Stimulated activated naive CD4-positive, alpha-beta T cell treated with Interleukin-2 at 50 U/mL for 16 hours (primary cell): ENCODE measurements around the gene ABCA2.
A peak's percentile ranks its signal among the peaks of the same experiment; 100 is the strongest.

ENCODE experiments used
- DNase-seq: peaks from one replicate; lab custom pipeline; 2025; lab: John Stamatoyannopoulos, UW

The ABCA2 gene

DNA sequence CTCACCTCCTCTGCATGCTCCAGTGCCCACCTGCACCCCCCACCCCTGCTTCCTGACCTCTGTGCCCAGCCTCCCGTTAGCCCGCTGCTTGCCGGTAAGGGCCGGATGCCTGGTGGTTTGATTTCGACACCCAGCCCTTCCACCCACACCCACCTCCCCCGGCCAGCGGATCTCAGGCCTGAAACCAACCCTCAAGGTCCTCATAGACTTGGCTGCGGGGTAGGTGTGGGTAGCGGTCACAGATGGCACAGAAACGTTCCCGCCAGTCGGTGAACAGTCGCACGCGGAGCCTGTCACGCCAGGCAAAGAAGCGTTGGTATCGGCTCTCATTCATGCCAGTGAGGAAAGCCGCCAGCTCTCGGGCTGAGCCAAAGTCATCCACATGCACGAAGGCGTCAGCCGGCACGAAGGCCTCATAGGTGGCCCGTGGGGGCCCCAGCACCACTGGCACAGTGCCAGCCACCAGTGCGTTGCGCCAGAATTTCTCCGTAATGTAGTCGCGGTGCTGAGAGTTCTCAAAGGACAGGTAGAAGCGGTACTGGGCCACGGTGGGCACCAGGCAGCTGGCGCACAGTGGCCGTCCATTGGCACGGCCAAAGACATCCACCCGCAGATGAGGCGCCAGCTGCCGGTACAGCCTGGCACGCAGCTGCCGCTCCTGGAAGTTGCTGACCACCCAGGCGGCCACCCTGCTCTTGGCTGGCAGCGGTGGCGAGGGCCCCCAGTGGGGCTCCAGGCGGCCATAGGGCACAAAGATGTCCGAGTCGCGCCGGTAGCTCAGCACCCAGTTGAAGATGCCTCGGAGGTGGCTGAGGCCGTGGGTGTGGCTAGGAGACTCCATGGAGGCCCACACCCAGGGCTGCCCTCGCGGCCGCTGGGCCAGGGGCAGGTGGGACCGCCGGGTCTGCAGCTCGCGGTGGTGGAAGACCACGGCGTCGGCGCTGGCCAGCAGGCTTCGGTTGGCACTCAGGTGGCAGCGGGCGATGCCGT lies 2.8 kb upstream of the ABCA2 start:
- peak; percentile 71 for DNase-seq

DNA sequence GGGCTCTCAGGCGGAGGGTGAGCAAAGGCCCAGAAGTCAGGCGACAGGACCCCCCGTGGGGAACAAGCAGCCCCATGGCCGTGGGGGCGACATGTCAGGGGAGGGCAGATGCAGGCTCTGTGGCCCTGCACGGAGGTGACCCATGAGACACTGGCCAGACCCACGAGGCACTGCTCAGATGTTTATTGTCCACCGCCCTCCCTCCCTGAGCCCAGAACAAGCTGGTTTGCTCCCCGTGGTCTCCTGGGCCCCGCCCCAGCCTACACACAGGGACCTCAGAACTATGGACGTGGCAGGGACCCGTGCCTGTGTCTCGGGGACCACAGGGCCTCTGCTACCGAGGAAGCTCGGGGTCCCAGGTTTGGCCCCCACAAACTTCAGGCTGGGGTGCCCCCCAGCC lies 2.0 kb upstream of the ABCA2 start:
- no peak for DNase-seq

DNA sequence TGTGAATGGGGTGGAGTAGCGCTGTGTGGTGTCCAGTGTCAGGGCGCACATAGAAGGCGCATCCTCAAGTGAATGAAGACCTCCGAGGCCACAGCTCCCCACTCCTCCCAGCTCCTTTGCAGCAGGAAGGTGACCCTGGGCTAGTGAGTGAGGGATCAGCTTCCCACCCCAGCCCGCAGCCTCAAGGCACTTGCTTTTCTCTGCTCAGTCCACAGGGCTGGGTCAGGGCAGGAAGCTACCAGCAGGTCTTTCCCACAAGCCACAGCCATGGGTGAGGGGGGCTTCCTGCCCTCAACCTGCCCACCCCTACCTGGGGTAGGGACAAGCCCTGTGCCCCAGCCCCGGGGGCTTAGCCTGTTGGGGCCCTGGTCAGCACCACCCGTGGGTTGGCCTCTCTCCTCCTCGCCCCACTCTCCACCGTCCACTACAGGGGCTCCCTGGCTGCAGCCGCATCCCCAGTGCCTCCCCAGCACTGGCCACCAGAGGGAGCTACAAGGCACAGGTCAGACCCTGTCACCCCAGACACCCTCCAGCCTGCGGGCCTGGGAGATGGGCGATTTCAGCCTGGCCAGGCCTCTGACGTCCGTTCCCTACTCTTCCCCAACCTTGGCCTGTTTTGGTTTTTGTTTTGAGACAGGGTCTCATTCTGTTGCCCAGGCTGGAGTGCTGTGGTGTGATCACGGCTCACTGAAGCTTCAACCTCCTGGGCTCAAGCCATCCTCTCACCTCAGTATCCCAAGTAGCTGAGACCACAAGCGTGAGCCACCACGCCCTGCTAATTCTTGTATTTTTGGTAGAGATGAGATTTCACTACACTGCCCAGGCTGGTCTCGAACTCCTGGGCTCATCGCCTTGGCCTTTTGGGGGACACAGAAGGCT lies 1.3 kb upstream of the ABCA2 start:
- peak; percentile 66 for DNase-seq

DNA sequence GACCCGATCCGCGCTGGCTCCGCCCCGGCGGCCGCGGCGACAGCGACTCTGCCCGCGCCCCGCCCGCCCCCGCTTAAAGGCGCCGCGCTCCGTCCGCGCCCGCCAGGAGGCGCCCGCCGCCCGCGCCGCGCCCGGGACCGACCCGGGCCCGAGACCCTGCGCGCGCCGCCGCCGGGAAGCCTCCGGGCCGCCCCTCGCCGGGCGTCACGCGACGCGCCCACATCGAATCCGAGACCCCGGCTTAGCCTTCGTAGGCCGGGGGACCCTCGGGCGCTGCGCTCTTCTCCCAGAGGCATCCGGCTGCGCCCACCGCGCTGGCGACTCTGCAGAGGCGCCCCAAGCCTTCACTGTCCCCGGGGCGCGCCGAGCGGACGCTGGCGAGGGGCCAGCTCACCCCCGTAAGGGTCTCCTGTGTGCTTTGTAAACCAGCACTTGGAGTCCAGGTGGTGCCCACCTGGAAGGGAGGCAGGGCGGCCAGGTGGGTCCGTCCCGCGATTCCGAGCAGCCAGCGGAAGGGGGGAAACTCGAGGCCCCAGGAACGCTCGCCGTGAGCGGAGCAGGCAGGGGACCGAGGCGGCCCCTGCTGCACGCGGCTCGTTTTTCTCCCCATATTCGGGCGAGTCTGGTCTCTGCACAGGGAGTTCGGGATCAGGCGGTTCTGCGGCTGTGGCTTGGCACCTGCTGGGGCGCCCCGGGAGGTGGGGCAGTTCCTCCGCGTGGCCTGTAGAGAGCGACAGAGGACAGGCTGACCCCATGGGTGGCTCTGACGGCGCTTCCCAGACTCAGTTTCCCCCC lies 423 bp upstream of the ABCA2 start:
- peak; percentile 59 for DNase-seq

DNA sequence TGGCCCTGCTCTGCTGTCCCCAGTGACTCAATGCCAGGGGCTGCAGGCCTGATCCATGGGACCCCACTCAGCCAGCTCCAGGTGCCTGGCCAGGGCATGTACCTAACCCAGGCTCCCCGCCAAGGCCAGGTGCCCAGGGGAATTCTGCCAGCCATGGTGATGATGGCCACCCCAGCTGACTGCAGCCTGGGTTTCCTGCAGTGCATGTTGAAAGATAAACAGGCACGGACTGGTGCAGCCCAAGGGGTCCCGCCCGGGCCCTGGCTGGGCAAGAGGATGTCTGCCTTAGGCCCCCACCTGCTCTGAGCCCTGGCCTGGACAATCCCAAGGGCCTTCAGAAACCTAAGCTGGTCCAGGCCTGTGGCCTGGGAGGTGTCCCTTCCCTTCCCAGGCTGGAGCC lies 1.2 kb downstream of the ABCA2 start:
- no peak for DNase-seq

DNA sequence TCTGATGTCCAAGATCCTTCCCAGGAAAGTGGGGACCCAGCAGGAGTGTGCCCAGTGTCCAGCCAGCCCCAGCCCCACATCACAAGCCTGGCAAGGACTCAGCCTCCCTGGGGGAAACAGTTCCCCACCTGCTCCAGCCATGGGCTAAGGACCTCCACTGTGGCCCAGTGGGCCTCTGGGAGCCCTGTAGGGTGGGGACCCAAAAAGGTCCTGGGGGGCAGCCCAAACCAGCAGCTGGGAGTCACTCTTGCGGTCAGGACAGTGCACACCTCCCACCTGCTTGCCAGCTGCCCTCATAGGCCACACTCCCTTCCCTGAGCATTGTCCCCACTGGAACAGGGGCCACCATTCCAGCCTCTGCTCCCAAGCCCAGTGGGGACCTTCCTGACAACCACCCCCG lies 1.7 kb downstream of the ABCA2 start:
- DNase-seq: no peak

DNA sequence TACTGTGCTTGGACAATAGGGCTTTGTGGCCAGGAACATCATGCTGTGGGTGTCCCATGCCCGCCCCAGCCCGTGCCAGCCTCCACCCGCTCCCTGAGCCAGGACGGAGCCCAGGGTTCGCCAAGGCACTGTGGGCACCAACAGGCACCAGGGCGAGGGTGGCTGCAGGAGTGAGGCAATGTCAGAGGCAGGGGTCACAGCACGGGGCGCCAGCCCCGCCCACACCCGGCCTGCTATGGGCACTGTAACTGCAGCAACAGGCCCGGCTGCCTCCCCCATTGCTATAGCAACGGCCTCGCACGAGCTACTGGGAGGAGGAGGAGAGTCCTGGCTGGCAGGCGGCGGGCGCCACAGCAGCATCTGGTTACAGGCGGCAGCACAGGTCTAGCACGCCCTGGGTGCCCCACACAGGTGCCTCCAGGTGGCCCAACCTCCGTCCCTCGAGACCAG lies 2.5 kb downstream of the ABCA2 start:
- no peak for DNase-seq

DNA sequence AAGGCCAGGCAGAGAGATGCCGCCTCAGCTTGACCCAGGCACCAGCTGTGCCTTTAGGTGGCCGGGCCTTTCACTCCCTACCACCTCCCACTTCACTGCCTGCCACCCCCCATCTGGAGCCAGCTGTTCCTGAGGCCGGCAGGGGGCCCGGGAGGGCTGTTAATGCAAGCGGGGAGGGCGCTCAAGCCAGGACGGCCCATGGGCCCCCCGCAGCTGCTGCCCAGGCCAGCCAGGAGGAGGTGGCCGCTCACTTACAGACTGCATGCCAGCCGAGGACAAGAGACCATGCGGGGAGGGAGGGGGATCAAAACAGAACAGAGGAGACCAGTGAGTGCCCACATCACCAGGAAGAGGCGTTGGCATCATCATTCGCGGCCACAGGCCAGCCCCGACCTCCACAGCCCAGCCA lies 4.5 kb downstream of the ABCA2 start:
- DNase-seq: no peak

DNA sequence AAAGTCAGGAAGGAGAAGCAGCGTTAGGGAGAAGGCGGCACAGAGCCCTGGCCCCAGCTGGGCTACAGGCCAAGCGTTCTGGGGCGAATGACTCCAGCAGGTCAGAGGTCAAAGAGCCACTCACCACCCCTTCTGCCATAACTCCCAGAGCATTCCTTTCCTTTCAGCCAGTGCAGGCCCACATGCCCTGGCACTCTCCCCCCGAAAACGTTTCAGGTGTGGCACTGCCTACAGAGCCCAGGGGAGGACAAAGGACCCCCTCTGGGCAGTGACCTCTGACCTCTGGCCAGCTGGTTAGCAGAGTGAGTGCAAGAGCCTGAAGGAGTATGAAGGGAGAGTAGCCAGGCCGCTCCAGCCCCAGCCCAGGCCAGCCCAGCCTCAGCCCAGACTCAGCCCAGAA lies 4.9 kb downstream of the ABCA2 start:
- DNase-seq: no peak

DNA sequence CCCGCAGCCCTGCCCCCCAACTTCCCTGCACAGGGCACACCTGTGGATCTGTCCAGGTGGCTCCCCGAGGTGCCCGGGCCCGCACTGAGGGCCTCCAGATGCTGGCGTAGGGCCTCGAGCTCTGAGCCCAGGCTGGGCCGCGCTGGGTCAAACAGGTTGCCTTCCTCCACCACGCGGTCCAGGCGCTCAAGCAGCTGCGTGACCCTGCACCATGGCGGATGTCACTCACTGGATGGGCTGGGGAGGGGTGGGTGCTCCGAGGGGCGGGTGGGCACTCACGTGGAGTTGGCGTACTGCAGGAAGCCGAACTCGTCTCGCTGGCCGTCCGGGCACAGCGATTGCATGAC lies 5.4 kb downstream of the ABCA2 start:
- no peak for DNase-seq

DNA sequence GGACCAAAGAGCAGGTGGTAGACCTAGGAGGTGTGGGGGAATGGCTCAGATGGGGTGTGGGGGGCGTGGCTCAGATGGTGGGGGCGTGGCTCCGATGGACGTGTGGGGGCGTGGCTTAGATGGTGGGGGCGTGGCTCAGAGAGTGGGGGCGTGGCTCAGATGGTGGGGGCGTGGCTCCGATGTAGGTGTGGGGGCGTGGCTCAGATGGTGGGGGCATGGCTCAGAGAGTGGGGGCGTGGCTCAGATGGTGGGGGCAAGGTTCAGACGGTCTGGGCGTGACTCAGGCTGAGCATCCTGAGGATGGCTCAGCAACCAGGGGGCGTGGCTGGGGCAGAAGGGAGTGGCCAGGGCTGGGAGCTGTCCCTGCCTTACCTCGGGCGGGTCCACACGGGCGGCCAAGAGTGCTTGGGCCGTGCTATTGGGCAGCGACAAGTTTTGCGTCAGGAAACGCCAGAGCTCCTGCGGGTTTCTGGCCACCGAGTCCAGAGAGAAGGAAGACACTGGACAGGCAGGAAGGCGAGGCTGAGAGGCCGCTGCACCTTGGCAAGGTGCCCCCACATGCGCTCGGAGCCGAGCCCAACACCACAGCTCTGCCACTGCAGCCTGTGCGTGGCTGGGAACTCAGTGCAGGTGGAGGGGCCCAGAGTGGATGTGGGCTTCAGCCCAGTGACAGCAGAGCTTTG lies 5.9 kb downstream of the ABCA2 start:
- peak; percentile 79 for DNase-seq

DNA sequence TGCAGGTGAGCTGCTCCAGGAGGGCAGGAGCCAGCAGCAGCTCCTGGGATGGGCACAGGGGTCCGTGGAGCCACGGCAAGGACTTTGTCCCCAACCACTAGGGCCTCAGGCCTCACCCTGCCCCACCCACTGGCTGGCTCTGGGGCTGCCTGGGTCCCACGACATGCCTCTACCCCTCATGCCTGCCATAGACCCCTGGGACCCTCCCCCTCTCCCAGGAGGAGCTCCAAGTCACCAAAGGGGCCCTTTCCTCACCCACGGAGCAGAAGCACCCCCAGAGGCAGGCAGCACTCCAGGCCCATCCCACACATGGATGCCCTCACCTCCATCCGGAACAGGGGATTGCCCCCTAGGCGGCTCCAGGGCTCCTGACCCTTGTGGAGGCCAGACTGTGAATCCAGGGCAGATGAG lies 6.5 kb downstream of the ABCA2 start:
- no peak for DNase-seq

DNA sequence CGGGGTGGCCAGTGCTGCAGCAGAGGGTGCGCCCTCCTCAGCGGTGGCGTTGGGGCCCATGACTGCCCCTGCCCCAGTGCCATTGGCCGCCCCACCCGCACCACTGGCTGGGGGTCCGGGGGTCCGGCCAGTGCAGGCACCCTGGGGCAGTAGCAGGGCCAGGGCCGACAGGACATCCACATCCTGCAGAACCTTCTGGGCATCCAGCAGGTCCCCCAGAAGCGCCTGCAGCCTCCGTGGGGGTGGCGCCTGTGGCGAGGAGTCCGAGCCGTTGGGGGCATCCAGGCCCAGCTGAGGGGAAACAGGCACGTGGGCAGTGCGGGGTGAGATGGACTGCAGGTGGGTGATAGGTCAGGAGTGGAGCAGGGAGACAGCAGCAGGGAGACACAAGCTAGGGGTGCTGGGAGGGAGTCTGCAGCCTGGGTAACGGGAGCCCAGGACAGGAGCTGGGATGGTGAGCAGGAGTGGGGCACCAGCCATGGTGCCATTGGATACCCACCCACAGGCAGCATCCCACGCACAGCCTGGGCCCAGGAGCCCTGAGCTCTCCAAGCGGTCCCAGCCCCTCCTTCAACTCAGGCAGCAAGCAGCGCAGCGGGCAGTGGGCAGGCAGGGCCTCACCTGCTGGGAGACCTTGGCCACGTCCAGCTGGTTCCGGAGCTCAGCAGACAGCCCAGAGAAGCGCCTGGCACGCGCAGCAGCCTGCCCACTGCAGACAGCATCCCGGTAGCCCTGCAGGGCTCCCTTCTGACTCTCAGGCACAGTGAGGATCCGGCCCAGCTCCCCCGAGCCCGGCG lies 7.1 kb downstream of the ABCA2 start:
- DNase-seq: no peak

DNA sequence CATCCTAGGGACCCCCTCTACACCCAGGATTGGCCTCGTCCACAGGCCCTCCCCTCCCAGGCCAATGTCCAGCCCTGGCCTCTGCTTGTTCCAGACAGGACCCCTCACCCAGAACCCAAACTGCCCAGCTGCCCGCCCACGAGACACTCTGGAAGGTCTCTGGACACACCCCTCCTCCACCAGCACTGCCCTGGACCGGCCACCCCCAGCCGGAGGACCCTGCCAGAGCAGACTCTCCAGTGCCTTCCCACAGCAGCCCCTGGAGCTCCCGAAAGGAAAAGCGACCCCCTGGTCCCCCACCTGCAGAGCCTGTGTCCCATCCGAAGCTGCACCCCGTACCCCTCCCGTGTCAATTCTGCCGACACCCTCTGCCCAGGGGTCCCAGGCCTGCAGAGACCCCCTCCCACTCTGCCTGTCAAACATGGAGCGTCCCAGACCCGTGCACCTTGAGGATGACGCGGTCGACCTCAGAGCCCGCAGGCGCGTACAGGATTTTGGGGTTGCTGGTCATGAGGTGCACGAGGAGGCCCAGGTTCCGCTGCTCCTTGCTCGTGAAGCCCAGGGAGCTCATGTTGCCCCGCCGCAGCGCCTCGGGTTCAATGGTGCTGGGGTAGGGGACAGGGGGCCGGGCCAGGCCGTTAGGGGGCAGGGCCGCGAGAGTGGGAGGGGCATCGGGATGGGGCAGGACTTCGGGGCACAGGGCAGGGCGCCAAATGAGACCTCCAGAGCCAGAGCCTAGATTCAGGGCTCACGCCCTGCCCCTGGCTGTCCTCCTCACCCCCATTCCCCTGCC lies 8.0 kb downstream of the ABCA2 start:
- DNase-seq: no peak

DNA sequence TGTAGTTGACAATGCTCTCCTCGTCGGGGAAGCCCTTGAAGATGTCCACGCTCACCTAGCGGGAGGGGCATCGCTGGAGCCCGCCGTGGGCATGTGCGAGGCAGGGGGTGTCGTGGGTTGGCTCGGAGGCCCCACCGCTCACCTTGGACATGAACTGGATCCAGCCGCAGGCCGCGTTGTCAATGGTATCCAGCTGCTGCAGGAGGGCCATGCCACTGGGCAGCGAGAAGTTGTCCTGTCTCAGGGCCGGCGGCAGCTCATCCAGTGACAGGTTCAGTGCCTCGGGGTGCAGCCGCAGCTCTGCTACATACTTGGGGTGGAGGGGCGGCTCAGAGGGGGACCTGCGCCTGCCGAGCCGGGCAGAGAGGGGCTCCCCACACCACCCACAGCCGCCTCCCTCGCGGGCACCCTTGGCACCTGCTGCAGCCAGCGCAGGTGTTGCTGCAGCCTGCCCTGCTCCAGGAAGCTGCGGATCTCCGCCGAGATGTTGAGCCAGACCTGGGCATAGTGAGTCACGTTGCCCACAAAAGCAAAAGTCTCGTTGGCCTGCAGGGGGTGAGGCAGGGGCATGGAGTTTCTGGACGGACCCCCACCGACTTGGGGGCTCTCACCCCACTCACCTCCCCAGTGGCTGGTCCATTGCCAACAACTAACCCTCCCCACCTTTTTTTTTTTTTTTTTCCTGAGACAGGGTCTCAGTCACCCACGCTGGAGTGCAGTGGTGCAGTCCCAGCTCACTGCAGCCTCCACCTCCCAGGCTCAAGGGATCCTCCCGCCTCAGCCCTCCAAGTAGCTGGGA lies 9.1 kb downstream of the ABCA2 start:
- no peak for DNase-seq

DNA sequence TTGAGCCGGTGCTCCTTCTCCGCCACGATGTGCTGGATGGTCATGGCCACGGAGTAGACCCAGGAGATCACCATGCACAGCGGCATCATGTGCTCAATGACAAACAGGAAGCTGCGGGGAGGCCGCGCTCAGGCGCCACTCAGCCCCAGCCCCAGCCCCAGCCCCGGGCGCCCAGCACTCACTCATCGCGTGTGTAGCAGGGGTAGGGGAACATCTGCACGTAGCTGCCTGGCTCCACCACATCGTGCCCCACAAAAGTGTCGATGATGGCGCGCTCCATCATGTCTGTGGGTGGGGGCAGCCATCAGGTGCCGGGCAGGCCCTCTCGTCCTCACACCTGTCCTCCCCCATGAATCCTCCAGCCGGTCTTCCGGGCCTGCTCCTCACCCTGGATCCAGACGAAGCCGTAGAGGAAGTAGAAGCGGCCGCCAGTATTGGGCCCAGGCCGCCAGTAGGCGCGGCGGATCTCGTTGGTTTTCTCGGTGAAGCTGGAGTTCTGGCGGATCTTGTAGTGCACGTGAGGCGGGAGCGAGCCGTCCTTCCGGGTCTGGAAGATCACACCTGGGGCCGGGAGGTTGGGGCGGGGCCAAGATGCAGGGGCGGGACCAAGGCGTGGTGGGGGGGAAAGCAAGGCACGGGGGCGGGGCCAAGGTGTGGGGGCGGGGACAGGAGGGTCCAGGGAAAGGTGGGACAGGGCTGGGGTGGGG lies 10.1 kb downstream of the ABCA2 start:
- no peak for DNase-seq

DNA sequence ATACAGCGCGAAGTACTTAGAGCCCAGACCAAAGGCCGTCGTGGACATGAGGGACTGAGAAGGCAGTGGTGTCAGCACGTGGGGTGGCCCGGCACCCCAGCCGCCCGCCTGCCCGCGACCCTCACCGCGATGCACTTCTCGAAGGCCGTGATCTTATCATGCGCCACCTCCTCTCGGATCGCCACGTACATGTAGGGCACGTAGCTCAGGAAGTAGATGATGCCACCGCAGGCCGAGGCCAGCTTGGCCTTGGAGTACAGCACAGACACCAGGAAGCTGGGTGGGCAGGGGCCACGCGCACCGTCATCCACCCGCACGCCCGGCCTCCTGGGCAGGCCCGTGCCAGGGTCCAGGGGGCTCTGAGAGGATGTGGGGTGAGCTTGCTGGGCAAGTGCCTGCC lies 11.0 kb downstream of the ABCA2 start:
- no peak for DNase-seq

DNA sequence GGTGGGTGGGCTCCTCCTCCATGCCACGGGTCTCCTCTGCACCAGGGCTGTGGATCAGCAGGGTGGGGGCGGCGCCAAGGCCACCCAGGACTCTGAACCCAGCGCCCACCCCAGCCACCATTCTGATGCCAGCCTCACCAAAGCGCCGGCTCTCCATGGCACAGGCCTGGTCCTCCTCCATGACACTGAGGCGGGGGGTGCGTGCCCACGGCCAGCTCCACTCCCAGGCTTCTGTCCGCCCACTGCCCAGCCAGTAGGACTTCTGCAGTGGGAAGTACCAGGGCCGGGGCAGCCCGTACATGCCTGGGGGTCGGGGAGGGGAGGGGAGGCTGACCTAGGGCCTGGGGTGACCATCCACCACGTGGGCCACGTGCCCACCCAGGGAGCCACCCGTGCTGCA lies 11.6 kb downstream of the ABCA2 start:
- DNase-seq: no peak
